ENCODE measurements around the gene METTL9. TPM values are rescaled to one million over a fixed set of nuclear protein-coding genes. Genes with fewer than 3 reads are reported as not detected.
"Not testable (repeated sequence)": the region's sequence is repeated elsewhere in the genome, so short reads cannot be mapped to it uniquely, and the experiment has no call there.

The METTL9 gene
- total and polyA plus RNA-seq, 9 donors: 62.9 to 222 (median 87.0) TPM

- intact Hi-C loops (cut with DNase I): loop anchor here in 2 of 4 donors (5.0 to 10.0 kb wide), 2 partner anchors 126 to 134 kb away; no protein-coding TSS in a partner anchor
- no peaks in the 10 kb centered on the region for H3K36me3 ChIP-seq
- H3K4me1 ChIP-seq (ENCODE audit: insufficient read depth): no peaks in the 10 kb centered on the region
- 79 to 82% (median 80%) methylated on average over 2 of the region's 2 CpGs for WGBS, 3 donors
- no peaks in the 10 kb centered on the region for H3K9me3 ChIP-seq
- TF ChIP-seq EP300 (IDR thresholded peaks at IDR 0.05) (no peak), POLR2A (IDR thresholded peaks at IDR 0.05) (no peak), CTCF (IDR thresholded peaks at IDR 0.05) (no peak)
- H3K27ac ChIP-seq: no peak overlapping the region
- no peak overlapping the region for H3K4me3 ChIP-seq
- no peak for DNase-seq
- no peaks in the 10 kb centered on the region for H3K27me3 ChIP-seq
These were observed 18.6 kb upstream of the METTL9 start for GRCh38 chr16:21580807-21581206.

GRCh38 chr16:21584817-21585216 lies 14.6 kb upstream of the METTL9 start:
- intact Hi-C loops (cut with DNase I): loop anchor here in 2 of 4 donors (5.0 to 10.0 kb wide), 2 partner anchors 122 to 130 kb away; no protein-coding TSS in a partner anchor
- Histone ChIP-seq H3K4me3 (no peak overlapping the region), H3K27ac (no peak overlapping the region), H3K27me3 (no peaks in the 10 kb centered on the region), H3K36me3 (no peaks in the 10 kb centered on the region), H3K4me1 (ENCODE audit: insufficient read depth) (no peaks in the 10 kb centered on the region), H3K9me3 (no peaks in the 10 kb centered on the region)
- 91 to 93% (median 93%) methylated on average over 8 of the region's 8 CpGs for WGBS, 3 donors
- DNase-seq: no peak
- no peak for TF ChIP-seq EP300 (IDR thresholded peaks at IDR 0.05)

DNA sequence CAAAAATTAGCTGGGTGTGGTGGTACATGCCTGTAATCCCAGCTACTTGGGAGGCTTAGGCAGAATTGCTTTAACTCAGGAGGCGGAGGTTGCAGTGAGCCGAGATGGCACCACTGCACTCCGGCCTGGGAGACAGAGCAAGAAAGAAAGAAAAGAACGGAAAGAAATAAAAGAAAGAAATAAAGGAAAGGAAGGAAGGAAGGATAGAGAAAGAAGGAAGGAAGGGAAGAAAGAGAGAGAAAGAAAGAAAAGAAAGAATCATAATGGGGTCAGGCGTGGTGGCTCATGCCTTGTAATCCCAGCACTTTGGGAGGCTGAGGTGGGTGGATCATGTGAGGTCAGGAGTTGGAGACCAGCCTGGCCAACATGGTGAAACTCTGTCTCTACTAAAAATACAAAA lies 10.8 kb upstream of the METTL9 start:
- intact Hi-C loops (cut with DNase I): loop anchor here in 1 of 4 donors (10.0 kb wide), 1 partner anchor 126 kb away; no protein-coding TSS in a partner anchor
- WGBS, 3 donors: 93 to 95% (median 94%) methylated on average over 5 of the region's 5 CpGs

DNA sequence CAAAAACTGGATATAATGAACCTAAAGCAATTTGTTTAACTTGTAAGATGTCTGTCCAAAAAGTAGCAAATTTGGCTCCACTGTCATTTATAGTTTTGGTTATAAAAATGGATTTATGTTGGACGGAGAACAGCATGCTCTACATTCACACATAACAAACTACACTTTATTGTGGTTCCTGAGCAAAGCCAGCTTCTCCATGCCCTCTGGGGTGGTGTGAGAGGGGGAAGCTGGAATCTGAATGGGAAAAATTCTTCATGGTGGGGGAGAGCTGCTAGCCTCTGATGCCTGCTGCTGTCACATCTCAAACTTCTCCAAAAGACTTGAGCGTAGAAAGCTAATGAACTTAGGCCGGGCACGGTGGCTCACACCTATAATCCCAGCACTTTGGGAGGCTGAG lies 9.8 kb upstream of the METTL9 start:
- H3K4me3 ChIP-seq: no peak overlapping the region
- H3K9me3 ChIP-seq: no peaks in the 10 kb centered on the region
- no peaks in the 10 kb centered on the region for H3K4me1 ChIP-seq (ENCODE audit: insufficient read depth)
- 71 to 78% (median 76%) methylated on average over 4 of the region's 4 CpGs for WGBS, 3 donors
- no peaks in the 10 kb centered on the region for H3K36me3 ChIP-seq
- no peak for DNase-seq
- no peaks in the 10 kb centered on the region for H3K27me3 ChIP-seq
- TF ChIP-seq EP300 (IDR thresholded peaks at IDR 0.05): no peak
- no peak for TF ChIP-seq POLR2A (IDR thresholded peaks at IDR 0.05)
- TF ChIP-seq CTCF (IDR thresholded peaks at IDR 0.05): no peak
- no peak overlapping the region for H3K27ac ChIP-seq
- intact Hi-C loops (cut with DNase I): loop anchor here in 1 of 4 donors (10.0 kb wide), 1 partner anchor 125 kb away; no protein-coding TSS in a partner anchor

More for the DNA sequence above, 10.8 kb upstream of the METTL9 start:
- not testable (repeated sequence) for H3K36me3 ChIP-seq; H3K27ac ChIP-seq; H3K4me3 ChIP-seq; H3K9me3 ChIP-seq; H3K27me3 ChIP-seq; DNase-seq; H3K4me1 ChIP-seq (ENCODE audit: insufficient read depth)

DNA sequence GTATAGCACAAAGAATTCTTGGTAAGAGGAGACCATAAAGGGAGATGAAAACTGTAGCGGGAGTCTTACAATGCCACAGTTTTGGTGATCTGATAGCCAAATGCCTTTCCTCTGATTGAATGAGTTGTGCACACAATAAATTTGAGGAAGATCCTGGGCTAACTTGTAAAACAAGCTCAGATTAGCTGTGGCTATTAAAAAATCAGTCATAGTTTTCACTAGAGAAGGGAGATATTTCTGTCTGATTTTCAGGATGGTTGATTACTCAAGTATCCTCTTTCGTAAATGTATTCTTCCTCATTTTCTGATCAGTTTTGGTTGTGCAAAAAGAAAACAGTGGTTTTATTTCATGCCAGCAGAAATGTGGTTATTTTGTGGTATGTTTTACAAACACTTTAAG lies 9.1 kb upstream of the METTL9 start:
- no peak overlapping the region for H3K4me3 ChIP-seq
- H3K27me3 ChIP-seq: no peaks in the 10 kb centered on the region
- 33 to 58% (median 42%) methylated on average over 2 of the region's 2 CpGs for WGBS, 3 donors
- no peaks in the 10 kb centered on the region for H3K4me1 ChIP-seq (ENCODE audit: insufficient read depth)
- H3K27ac ChIP-seq: no peak overlapping the region
- H3K9me3 ChIP-seq: no peaks in the 10 kb centered on the region
- intact Hi-C loops (cut with DNase I): no loop called here
- no peaks in the 10 kb centered on the region for H3K36me3 ChIP-seq
- no peak for TF ChIP-seq CTCF (IDR thresholded peaks at IDR 0.05)
- no peak for TF ChIP-seq EP300 (IDR thresholded peaks at IDR 0.05)
- TF ChIP-seq POLR2A (IDR thresholded peaks at IDR 0.05): no peak
- no peak for DNase-seq

Measured in ovary (tissue), 9 donors.